Panc1 (cell line): ENCODE measurements around the gene ARFGEF3. TPM values are rescaled to one million over a fixed set of nuclear protein-coding genes. Genes with fewer than 3 reads are reported as not detected.

Experiments
- ATAC-seq: fragments of 200-7000 bp; cut with Tn5 transposase; 2 replicates; pipeline ENCODE4 v1.9.1; 2020; ENCODE audit warnings: mild to moderate bottlenecking, moderate library complexity
- BruUV-seq: library from RNA; stranded (reverse); fragments of 400-500 nt; replicated peaks from 2 replicates; lab custom pipeline; 2021; lab: Mats Ljungman, UMichigan
- CTCF ChIA-PET: fragments of 300-600 bp; sonication (Branson Sonifier 250); formaldehyde crosslinking; loops from one replicate; lab custom pipeline; 2022; ENCODE audit warnings: antibody characterized with exemption; lab: Charles Lee
- POLR2A ChIA-PET: fragments of 300-600 bp; sonication (Branson Sonifier 250); formaldehyde crosslinking; loops from one replicate; lab custom pipeline; 2022; ENCODE audit warnings: antibody characterized with exemption; lab: Charles Lee
- DNase-seq: peaks from one replicate; pipeline ENCODE4 v3.0.0-alpha.2; 2010; ENCODE audit warnings: low read depth, low spot score
- H3K27ac ChIP-seq: 2 replicates; pipeline ENCODE4 v1.5.1; 2011; ENCODE audit warnings: mild to moderate bottlenecking, low read length, inconsistent platforms
- H3K27me3 ChIP-seq: fragments of 200-500 bp; sonication (Bioruptor generic); 2 replicates; pipeline ENCODE4 v1.6.0; 2014; ENCODE audit warnings: low read length, inconsistent platforms; ENCODE audit not compliant: control insufficient read depth, insufficient read depth
- H3K36me3 ChIP-seq: fragments of 200-500 bp; sonication (Bioruptor generic); 2 replicates; pipeline ENCODE4 v1.5.1; 2014; ENCODE audit warnings: inconsistent platforms, mild to moderate bottlenecking, low read length, moderate library complexity; ENCODE audit not compliant: control insufficient read depth, insufficient read depth
- H3K4me1 ChIP-seq: 2 replicates; pipeline ENCODE4 v1.5.1; 2011; ENCODE audit warnings: inconsistent platforms, mild to moderate bottlenecking, low read length, moderate library complexity; ENCODE audit not compliant: control insufficient read depth, insufficient read depth
- H3K4me3 ChIP-seq, 2 experiments: 2 replicates each; pipeline ENCODE4 v1.5.1; 2011 to 2012; ENCODE audit warnings: low read depth in 2 of 2, low read length in 2 of 2, mild to moderate bottlenecking in 2 of 2, inconsistent platforms in 1 of 2, moderate library complexity in 1 of 2
- H3K9me3 ChIP-seq: fragments of 200-500 bp; sonication (Bioruptor generic); 2 replicates; pipeline ENCODE4 v1.5.1; 2014; ENCODE audit warnings: low read depth, mild to moderate bottlenecking, inconsistent platforms, low read length, moderate library complexity; ENCODE audit not compliant: control insufficient read depth, insufficient read depth
- POLR2AphosphoS5 ChIP-seq: IDR thresholded peaks from 2 replicates; pipeline ENCODE4 v1.6.1; 2012; ENCODE audit warnings: mild to moderate bottlenecking, low read depth, low read length, moderate library complexity
- SIN3A ChIP-seq: IDR thresholded peaks from 2 replicates; pipeline ENCODE4 v1.6.1; 2012; ENCODE audit warnings: low read depth, mild to moderate bottlenecking, low read length, moderate library complexity, borderline replicate concordance; ENCODE audit not compliant: insufficient read depth
- TCF7L2 ChIP-seq: IDR thresholded peaks from 2 replicates; pipeline ENCODE4 v1.6.1; 2011; ENCODE audit warnings: mild to moderate bottlenecking, low read depth, low read length, inconsistent platforms
- in situ Hi-C: cut with HindIII; loops from 2 replicates; pipeline ENCODE4 v1.10.0; 2016; ENCODE audit warnings: low sequenced_read_pairs, low pct_unique_long_range_greater_than_20kb
- intact Hi-C: fragments of 100-400 bp; cut with micrococcal nuclease; formaldehyde crosslinking; loops from one replicate; pipeline ENCODE4 v1.10.0; 2022; ENCODE audit not compliant: unreplicated experiment
- total RNA-seq: library from RNA; stranded (reverse); gene quantifications from one replicate; pipeline ENCODE4 v1.2.1, GENCODE V29; 2021; ENCODE audit not compliant: unreplicated experiment
- TF ChIP-seq, protein P1 (sequence below): fragments of 450-650 bp; IDR thresholded peaks from 2 replicates; pipeline ENCODE4 v1.5.1; 2017; ENCODE audit warnings: mild to moderate bottlenecking
- TF ChIP-seq, protein P2 (sequence below), 2 experiments: IDR thresholded peaks; 2 replicates each; pipeline ENCODE4 v1.6.1; 2011 to 2012; ENCODE audit warnings: low read depth in 2 of 2, control low read depth in 1 of 2, low read length in 1 of 2, mild to moderate bottlenecking in 1 of 2, moderate library complexity in 1 of 2; ENCODE audit not compliant: insufficient read depth in 1 of 2

Gene ARFGEF3
- total RNA-seq, 1 experiment from 2014 or later = 1.5 TPM

DNA sequence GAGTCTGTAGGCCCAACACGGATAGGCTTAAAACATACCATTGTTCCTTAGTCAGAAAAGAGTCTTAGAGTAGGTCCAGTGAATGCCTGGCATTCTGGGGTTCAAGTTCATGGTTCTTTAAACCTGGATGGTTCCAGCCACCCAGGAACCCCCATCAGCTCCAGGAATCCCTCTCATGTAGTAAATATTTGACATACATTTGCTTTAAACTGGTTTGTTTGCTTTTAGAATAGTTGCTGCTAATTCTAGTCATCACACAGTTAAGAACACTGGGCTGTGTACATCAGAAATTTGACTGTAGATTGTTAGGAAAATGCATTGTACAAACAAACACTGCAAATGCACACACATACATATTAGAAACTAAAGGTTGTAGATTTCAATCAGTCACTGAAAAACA, 87.1 kb downstream of the ARFGEF3 start:
- Histone ChIP-seq H3K4me1 (no peaks in the 10 kb centered on the region), H3K4me3 (no peak overlapping the region), H3K27me3 (peaks cover 9% of the 10 kb centered on the region; the same call in 1 of the 2 replicates), H3K36me3 (no peaks in the 10 kb centered on the region), H3K9me3 (no peaks in the 10 kb centered on the region), H3K27ac (no peak overlapping the region)
- intact Hi-C loops = no loop called here
- BruUV-seq = no TSS peak
- no peak for ATAC-seq
- in situ Hi-C loops = no loop called here
- ChIA-PET CTCF (no interaction called here), POLR2A (no interaction called here)
- TF ChIP-seq, protein P1, sequence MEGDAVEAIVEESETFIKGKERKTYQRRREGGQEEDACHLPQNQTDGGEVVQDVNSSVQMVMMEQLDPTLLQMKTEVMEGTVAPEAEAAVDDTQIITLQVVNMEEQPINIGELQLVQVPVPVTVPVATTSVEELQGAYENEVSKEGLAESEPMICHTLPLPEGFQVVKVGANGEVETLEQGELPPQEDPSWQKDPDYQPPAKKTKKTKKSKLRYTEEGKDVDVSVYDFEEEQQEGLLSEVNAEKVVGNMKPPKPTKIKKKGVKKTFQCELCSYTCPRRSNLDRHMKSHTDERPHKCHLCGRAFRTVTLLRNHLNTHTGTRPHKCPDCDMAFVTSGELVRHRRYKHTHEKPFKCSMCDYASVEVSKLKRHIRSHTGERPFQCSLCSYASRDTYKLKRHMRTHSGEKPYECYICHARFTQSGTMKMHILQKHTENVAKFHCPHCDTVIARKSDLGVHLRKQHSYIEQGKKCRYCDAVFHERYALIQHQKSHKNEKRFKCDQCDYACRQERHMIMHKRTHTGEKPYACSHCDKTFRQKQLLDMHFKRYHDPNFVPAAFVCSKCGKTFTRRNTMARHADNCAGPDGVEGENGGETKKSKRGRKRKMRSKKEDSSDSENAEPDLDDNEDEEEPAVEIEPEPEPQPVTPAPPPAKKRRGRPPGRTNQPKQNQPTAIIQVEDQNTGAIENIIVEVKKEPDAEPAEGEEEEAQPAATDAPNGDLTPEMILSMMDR = no peak
- TF ChIP-seq POLR2AphosphoS5 = no peak
- TF ChIP-seq SIN3A = no peak
- no peak for DNase-seq

DNA sequence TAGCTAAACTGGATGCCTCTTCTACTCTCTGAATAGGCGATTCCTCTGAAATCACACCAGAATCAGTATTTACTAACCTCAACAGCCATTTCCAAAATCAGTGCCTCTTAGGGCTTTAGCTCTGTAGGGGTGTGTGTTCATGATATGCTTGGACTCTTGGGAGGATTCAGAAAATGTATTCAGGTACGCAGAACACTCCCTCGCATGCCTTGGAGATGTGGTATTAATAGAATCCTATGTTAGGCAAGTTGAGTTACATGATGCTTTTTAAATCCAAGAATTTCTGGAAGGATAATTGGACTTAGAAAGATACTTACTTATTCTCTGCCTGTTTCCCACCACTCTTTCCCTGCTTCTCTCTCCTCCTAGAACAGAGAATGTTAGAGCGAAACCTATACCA, 88.3 kb downstream of the ARFGEF3 start:
- H3K36me3 ChIP-seq = no peaks in the 10 kb centered on the region
- ATAC-seq (no peak), DNase-seq (no peak)
- in situ Hi-C loops (no loop called here), intact Hi-C loops (no loop called here)
- TF ChIP-seq, protein P1 = no peak
- no peak for TF ChIP-seq POLR2AphosphoS5
- TF ChIP-seq TCF7L2 = no peak
- no peak for TF ChIP-seq SIN3A
- TF ChIP-seq, protein P2, sequence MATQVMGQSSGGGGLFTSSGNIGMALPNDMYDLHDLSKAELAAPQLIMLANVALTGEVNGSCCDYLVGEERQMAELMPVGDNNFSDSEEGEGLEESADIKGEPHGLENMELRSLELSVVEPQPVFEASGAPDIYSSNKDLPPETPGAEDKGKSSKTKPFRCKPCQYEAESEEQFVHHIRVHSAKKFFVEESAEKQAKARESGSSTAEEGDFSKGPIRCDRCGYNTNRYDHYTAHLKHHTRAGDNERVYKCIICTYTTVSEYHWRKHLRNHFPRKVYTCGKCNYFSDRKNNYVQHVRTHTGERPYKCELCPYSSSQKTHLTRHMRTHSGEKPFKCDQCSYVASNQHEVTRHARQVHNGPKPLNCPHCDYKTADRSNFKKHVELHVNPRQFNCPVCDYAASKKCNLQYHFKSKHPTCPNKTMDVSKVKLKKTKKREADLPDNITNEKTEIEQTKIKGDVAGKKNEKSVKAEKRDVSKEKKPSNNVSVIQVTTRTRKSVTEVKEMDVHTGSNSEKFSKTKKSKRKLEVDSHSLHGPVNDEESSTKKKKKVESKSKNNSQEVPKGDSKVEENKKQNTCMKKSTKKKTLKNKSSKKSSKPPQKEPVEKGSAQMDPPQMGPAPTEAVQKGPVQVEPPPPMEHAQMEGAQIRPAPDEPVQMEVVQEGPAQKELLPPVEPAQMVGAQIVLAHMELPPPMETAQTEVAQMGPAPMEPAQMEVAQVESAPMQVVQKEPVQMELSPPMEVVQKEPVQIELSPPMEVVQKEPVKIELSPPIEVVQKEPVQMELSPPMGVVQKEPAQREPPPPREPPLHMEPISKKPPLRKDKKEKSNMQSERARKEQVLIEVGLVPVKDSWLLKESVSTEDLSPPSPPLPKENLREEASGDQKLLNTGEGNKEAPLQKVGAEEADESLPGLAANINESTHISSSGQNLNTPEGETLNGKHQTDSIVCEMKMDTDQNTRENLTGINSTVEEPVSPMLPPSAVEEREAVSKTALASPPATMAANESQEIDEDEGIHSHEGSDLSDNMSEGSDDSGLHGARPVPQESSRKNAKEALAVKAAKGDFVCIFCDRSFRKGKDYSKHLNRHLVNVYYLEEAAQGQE (IDR thresholded peaks at IDR 0.05; ENCODE audit: insufficient read depth in 1 of 2, low read depth in 2 of 2, low read length in 1 of 2) = no peak
- H3K9me3 ChIP-seq = no peaks in the 10 kb centered on the region
- POLR2A ChIA-PET = no interaction called here
- no peak overlapping the region for H3K4me3 ChIP-seq
- no peaks in the 10 kb centered on the region for H3K4me1 ChIP-seq
- BruUV-seq = no TSS peak
- CTCF ChIA-PET = no interaction called here
- peaks cover 7% of the 10 kb centered on the region; the same call in 1 of the 2 replicates for H3K27me3 ChIP-seq
- H3K27ac ChIP-seq = no peak overlapping the region
